ENCODE results near the gene TBC1D12.
"Not testable (repeated sequence)": the region's sequence is repeated elsewhere in the genome, so short reads cannot be mapped to it uniquely, and the experiment has no call there.

TBC1D12 gene

GRCh38 chr10:94402204-94402842, at the start of gene TBC1D12:
Gene TBC1D12, plus strand, starts transcription at chr10:94402541. Its CDS starts 73 bp downstream, at chr10:94402614.
- peak; percentile 4 for DNase-seq (ENCODE audit: low read depth)

DNA sequence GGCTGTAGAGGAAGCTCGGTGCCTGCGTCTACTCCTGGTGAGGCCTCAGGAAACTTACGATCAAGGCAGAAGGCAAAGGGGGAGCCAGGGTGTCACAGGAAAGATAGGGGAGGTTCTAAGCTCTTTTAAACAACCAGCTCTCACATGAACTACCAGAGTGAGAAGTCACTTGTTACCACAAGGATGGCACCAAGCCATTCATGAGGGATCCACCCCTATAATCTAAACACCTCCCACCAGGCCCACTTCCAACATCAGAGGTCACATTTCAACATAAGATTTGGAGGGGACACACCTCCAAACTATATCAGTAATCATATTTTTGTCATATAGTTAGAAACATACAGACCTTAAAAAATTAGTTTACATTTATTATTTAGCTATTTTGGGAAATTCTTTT, 49.0 kb upstream of the TBC1D12 start:
- DNase-seq (ENCODE audit: low read depth), result no peak

- DNase-seq (ENCODE audit: low read depth), result no peak
Observed at GRCh38 chr10:94355841-94356240, 46.5 kb upstream of the TBC1D12 start.

- DNase-seq (ENCODE audit: low read depth), result no peak
Observed at GRCh38 chr10:94357193-94357592, 45.1 kb upstream of the TBC1D12 start.

- DNase-seq (ENCODE audit: low read depth), result no peak
Observed at GRCh38 chr10:94358480-94358879, 43.9 kb upstream of the TBC1D12 start.

DNA sequence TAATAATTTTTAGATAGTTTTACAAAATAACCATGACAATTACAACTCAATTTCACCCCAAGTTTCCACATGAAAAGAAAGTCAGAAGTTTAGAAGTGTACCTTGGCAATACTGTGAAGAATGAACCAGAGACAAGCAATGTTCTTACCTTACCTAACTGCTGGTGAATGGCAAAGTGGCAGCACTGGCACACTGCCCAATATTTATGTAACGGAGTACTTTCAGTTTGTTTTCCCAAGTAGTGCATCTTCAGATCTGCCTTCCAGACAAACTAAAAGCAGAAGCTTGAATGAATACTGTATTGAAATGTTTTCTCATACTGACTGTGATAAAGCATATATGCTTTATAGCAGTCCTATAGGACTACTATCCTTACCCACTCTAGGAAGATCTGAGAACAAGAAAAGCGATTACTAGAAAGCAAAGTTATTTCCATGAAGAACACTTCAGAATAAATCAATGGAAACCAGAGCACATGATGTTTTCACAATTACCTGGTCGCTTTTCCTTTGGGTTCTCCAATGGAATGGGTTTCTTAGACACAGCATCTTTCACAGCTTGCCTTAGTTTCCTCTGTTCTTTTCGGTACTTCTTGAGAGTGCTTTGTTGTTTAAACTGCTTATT, 41.1 kb upstream of the TBC1D12 start:
- no peak for DNase-seq (ENCODE audit: low read depth)

DNA sequence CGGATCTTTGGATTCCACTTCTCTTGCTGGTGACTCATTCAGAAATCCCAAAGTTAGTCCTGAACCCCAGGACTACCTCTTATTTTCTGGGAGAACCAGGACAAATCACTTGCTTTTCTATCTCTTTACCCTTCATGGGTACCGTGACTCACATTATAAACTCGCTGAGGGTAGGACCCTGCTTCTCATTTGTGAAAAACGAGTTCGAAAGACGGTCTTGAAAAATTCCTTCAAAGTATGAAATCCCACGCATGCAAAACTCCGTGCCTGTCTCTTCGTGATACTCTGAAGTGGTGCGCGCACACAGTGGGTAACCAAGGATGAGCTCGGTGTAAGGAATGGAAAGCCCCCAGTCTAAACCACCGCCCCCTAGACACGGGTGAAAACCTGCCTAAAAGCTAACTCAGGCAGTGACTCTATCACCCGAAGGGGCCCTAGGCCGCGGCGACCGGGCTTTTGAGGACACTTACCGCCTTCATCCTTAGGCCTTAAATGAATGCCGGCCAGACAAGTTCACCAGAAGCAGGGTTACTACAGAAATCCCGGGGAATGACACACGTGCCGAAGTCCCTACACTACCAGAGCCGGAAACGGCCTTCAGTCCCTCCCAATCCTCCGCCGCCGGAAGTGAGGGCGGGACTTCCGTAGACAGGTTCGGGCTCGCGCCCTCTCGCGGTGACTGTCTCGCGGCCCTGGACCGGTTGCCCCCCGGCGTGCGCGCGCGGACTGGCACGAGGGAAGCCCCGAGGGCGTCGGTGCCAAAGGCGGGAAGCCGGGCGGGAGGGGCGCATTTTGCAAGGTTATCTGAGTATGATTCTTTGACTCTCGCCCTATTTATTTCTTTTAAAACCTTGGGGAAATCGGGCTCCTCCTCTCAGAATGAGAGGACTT, 39.7 kb upstream of the TBC1D12 start, which contains the start of gene NOC3L:
Gene NOC3L, minus strand, starts transcription at position 580 of the 891 bp plus-strand sequence. Its CDS starts 101 bp downstream, at position 479.
- DNase-seq (ENCODE audit: low read depth), result peak; percentile 93

DNA sequence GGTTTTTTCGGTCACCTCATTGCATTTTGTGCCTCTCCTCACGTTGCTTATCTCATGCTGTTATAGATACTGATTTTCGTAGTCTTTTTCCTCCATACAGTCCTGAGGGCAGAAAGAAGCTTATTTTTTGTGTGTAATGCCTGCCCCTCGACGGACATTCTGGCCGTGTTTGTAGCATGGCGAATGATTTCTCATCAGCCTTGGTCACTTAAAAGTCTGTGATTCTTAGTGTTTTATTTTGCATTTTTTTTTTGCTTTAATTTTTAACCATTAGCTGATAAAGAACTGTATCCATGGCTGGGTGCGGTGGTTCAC, 39.1 kb upstream of the TBC1D12 start:
- DNase-seq (ENCODE audit: low read depth), result no peak

GRCh38 chr10:94364482-94364881, 37.9 kb upstream of the TBC1D12 start:
- no peak for DNase-seq (ENCODE audit: low read depth)

GRCh38 chr10:94366382-94366781, 36.0 kb upstream of the TBC1D12 start:
- no peak for DNase-seq (ENCODE audit: low read depth)

GRCh38 chr10:94370501-94370900, 31.8 kb upstream of the TBC1D12 start:
- DNase-seq (ENCODE audit: low read depth), result no peak

- DNase-seq (ENCODE audit: low read depth), result no peak
Observed at GRCh38 chr10:94375374-94375773, 27.0 kb upstream of the TBC1D12 start.

- no peak for DNase-seq (ENCODE audit: low read depth)
Observed at GRCh38 chr10:94376865-94377264, 25.5 kb upstream of the TBC1D12 start.

DNA sequence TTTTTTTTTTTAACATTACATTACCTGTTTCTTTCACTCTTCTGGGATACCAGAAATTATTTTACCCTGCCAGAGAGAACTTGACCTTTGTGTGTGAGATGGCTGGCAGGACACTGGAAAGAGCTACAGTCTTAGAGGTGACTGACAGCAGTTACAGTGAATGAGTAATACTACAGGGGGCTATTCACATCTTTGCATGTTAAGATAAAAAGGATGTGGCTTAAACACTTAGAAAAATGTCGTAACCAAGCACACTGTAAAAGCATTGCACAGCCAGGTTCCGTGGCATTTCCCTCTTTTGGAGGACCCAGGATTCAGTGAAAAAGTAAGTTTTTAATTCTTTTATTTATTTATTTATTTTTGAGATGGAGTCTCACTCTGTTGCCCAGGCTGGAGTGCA, 18.8 kb upstream of the TBC1D12 start:
- no peak for DNase-seq (ENCODE audit: low read depth)

DNA sequence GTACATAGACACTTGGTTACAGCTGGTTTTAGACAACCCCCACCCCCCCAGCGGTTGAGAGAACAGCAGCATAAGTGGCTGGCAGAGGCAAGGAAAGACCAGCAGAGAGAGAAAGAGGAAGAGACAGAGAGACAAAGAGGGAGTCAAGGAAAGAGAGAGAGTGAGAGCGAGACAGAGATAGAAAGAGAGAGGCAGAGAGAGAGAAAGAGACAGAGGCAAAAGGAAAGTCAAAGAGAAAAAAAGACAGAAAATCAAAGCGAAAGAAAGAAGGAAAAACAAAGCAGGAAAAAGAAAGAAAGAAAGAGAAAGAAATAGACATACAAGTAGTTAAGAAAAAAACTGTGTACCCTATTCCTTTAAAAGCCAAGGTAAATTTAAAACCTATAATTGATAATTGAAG, 16.6 kb upstream of the TBC1D12 start:
- DNase-seq (ENCODE audit: low read depth), result not testable (repeated sequence)

DNA sequence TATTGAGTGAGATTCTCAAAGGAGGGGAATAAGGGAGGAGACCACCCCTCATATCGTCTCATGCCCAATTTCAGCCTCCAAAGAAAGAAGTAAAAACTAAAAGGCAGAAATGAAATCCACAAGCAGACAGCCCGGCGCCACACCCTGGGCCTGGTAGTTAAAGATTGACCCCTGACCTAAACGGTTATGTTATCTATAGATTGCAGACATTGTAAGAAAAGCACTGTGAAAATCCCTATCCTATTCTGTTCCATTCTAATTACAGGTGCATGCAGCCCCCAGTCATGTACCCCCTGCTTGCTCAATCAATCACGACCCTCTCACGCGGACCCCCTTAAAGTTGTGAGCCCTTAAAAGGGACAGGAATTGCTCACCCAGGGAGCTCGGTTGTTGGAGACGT, 10.2 kb upstream of the TBC1D12 start:
- not testable (repeated sequence) for DNase-seq (ENCODE audit: low read depth)

- no peak for DNase-seq (ENCODE audit: low read depth)
Observed at GRCh38 chr10:94397549-94398370, 4.6 kb upstream of the TBC1D12 start.

DNA sequence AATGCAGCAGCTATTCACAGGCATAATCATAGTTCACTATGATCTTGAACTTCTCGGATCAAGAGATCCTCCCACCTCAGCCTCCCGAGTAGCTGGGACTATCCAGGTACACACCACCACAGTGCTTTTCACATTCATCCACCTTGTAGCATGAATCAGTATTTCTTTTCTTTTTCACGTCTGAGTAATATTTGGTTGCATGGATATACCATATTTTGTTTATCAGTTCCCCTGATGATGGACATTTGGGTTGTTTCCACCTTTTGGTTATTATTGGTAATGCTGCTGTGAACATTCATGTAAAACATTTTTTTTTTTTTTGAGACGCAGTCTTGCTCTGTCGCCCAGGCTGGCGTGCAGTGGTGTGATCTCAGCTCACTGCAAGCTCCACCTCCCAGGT, 3.6 kb upstream of the TBC1D12 start:
- DNase-seq (ENCODE audit: low read depth), result no peak

DNA sequence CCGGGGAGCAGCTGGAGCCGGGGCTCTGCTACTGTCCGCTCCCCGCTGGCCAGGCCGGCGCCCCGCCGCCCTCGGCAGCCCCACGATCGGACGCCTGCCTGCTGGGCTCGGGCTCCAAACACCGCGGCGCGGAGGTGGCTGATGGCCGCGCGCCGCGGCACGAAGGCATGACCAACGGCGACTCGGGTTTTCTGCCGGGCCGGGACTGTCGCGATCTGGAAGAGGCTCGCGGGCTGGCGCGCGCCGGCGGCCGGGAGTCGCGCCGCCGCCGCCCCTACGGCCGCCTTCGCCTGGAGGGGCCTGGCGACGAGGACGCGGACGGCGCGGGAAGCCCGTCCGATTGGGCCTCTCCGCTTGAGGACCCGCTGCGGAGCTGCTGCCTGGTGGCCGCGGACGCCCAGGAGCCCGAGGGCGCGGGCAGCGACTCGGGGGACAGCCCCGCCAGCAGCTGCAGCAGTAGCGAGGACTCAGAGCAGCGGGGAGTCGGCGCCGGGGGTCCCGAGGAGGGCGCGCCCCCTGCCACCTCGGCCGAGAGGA, 570 bp downstream of the TBC1D12 start:
- no peak for DNase-seq (ENCODE audit: low read depth)

GRCh38 chr10:94403380-94404213, 1.3 kb downstream of the TBC1D12 start:
- DNase-seq (ENCODE audit: low read depth), result no peak

GRCh38 chr10:94405406-94405805, 3.1 kb downstream of the TBC1D12 start:
- no peak for DNase-seq (ENCODE audit: low read depth)
